Tibial nerve (tissue), 4 donors: ENCODE data around the gene TOR2A. TPM values are rescaled to one million over a fixed set of nuclear protein-coding genes. Genes with fewer than 3 reads are reported as not detected.
"Not testable (repeated sequence)": the region's sequence is repeated elsewhere in the genome, so short reads cannot be mapped to it uniquely, and the experiment has no call there.

ENCODE experiments used
- DNase-seq, 2 donors: peaks; one replicate each; pipeline ENCODE4 v3.0.0-alpha.2; 2019; ENCODE audit warnings: low spot score in 2 of 2
- H3K27ac ChIP-seq, 4 donors: fragments of 200-600 bp; sonication (generic) in 3 of 4; one replicate each; pipeline ENCODE4 v1.5.1; 2017 to 2019; ENCODE audit warnings: mild to moderate bottlenecking in 1 of 4
- H3K27me3 ChIP-seq, 2 donors: fragments of 200-600 bp; sonication (generic) in 1 of 2; one replicate each; pipeline versions ENCODE4 v1.5.1 to v1.6.0; 2017 to 2019
- H3K36me3 ChIP-seq, 3 donors: fragments of 200-600 bp; sonication (generic); one replicate each; pipeline ENCODE4 v1.5.1; 2018 to 2019
- H3K4me1 ChIP-seq, 4 donors: fragments of 200-600 bp; sonication (generic) in 3 of 4; one replicate each; pipeline ENCODE4 v1.5.1; 2017 to 2019
- H3K4me3 ChIP-seq, 4 donors: fragments of 200-600 bp; sonication (generic) in 3 of 4; one replicate each; pipeline ENCODE4 v1.5.1; 2017 to 2019; ENCODE audit warnings: mild to moderate bottlenecking in 1 of 4, moderate library complexity in 1 of 4
- H3K9me3 ChIP-seq, 4 donors: fragments of 200-600 bp; sonication (generic) in 3 of 4; one replicate each; pipeline ENCODE4 v1.5.1; 2017 to 2019
- CTCF ChIP-seq, 5 experiments: fragments of 200-600 bp in 3 of 5; fragments of 450-650 bp in 2 of 5; sonication (generic) in 3 of 5; IDR thresholded peaks; one replicate each; pipeline ENCODE4 v1.5.1; 2016 to 2019; ENCODE audit warnings: antibody characterized with exemption in 5 of 5, mild to moderate bottlenecking in 3 of 5, moderate library complexity in 2 of 5
- EP300 ChIP-seq, 2 donors: sonication (generic); formaldehyde crosslinking; IDR thresholded peaks; one replicate each; pipeline ENCODE4 v1.6.1; 2017; ENCODE audit warnings: antibody characterized with exemption in 2 of 2, mild to moderate bottlenecking in 1 of 2
- POLR2A ChIP-seq, 2 donors: fragments of 450-650 bp; IDR thresholded peaks; one replicate each; pipeline ENCODE4 v1.6.1; 2017; ENCODE audit warnings: antibody characterized with exemption in 2 of 2, mild to moderate bottlenecking in 2 of 2, moderate library complexity in 2 of 2
- WGBS, 2 donors: methylation state at CpG; one replicate each; pipeline ENCODE4 v1.1.5; 2018; 5-methylcytosine and 5-hydroxymethylcytosine counted together
- total RNA-seq, 4 donors: library from RNA; depleted of rRNA; stranded (reverse); fragments of >200 nt; gene quantifications; one replicate each; pipeline ENCODE4 v1.1.0, GENCODE V29; 2016

TOR2A gene
- total RNA-seq, 4 donors from 2014 or later: 13.3 to 15.3 (median 14.4) TPM

DNA sequence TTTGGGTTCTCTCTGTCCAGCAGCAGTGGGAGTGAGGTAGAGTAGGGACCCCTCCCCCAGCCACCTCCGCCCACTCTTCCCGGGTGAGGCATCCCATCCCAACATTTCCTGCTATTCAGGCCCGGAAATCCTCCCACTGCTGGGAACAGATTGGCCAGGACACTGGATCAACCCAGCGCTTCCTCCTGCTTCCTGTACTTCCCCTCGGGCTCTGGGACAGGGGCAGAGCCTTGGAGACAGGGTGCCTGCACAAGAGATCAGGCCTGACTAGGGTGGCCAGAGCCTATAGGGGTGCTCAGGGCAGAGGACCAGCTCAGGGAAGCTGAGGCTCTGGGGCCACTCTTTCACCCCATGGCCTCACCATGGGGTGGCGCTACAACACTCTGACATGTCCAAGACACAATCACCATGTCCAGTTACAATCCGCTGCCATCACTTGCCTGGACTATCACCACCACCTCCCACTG, 28.9 kb upstream of the TOR2A start:
- Histone ChIP-seq H3K36me3 (no peaks in the 10 kb centered on the region), H3K27ac (peak overlapping the region in 2 of 4 donors; percentile 2 to 59), H3K9me3 (no peaks in the 10 kb centered on the region), H3K4me3 (no peak overlapping the region), H3K27me3 (peaks cover 0 to 6% of the 10 kb centered on the region in 2 donors), H3K4me1 (peaks cover 0 to 43% (median 14%) of the 10 kb centered on the region in 4 donors)
- DNase-seq: no peak
- 31 to 41% methylated on average over 7 of the region's 7 CpGs for WGBS, 2 donors
- peak in 1 of 2 donors; percentile 64 for TF ChIP-seq EP300 (IDR thresholded peaks at IDR 0.05)
- TF ChIP-seq CTCF (IDR thresholded peaks at IDR 0.05): peak in 4 of 5 experiments; percentile 13 to 51 (median 34)
- no peak for TF ChIP-seq POLR2A (IDR thresholded peaks at IDR 0.05)

DNA sequence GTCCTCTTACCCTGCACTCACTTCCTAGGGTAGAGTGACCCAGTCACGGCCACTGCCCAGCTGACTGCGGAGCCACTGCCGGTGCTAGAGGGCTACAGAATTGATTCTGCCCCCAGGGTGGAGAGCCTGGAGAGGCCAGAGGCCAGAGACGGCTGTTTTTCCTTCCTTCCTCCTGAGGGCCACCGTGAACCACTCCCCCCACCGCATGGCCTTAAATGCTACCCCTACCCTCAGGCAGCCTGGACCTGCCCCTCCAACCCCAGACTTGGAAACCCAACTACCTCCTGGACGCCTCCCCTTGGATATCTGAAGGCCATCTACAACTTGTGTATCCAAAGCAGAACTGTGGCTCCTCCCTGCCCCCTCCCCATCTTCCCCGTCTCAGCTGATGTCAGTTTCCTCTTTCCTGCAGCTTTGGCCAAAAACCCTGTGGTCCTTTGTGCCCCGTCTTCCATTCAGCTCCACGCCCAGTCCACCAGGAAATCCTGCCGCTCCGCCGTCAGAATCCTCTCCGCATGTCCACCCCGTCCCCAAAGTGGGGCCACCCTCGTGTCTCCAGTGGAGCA, 27.1 kb upstream of the TOR2A start:
- Histone ChIP-seq H3K27ac (peak overlapping the region in 2 of 4 donors; percentile 16 to 59), H3K27me3 (peaks cover 0 to 15% of the 10 kb centered on the region in 2 donors), H3K9me3 (no peaks in the 10 kb centered on the region), H3K4me3 (no peak overlapping the region), H3K36me3 (no peaks in the 10 kb centered on the region), H3K4me1 (peaks cover 0 to 28% (median 2%) of the 10 kb centered on the region in 4 donors)
- TF ChIP-seq EP300 (IDR thresholded peaks at IDR 0.05) (no peak), CTCF (IDR thresholded peaks at IDR 0.05) (no peak), POLR2A (IDR thresholded peaks at IDR 0.05) (no peak)
- 36 to 44% methylated on average over 16 of the region's 16 CpGs for WGBS, 2 donors
- DNase-seq: peak in 1 of 2 donors; percentile 46

- peak overlapping the region in 2 of 4 donors; percentile 16 to 59 for H3K27ac ChIP-seq
- no peak for DNase-seq
- no peak for TF ChIP-seq EP300 (IDR thresholded peaks at IDR 0.05)
- TF ChIP-seq POLR2A (IDR thresholded peaks at IDR 0.05): no peak
- TF ChIP-seq CTCF (IDR thresholded peaks at IDR 0.05): no peak
- H3K4me1 ChIP-seq: peaks cover 0 to 23% (median 0%) of the 10 kb centered on the region in 4 donors
- WGBS, 2 donors: 58 to 70% methylated on average over 3 to 5 of the region's 5 CpGs
- no peaks in the 10 kb centered on the region for H3K36me3 ChIP-seq
- no peaks in the 10 kb centered on the region for H3K9me3 ChIP-seq
- no peak overlapping the region for H3K4me3 ChIP-seq
- H3K27me3 ChIP-seq: peaks cover 0 to 22% of the 10 kb centered on the region in 2 donors
Measured at GRCh38 chr9:127761491-127761956, 26.4 kb upstream of the TOR2A start.

DNA sequence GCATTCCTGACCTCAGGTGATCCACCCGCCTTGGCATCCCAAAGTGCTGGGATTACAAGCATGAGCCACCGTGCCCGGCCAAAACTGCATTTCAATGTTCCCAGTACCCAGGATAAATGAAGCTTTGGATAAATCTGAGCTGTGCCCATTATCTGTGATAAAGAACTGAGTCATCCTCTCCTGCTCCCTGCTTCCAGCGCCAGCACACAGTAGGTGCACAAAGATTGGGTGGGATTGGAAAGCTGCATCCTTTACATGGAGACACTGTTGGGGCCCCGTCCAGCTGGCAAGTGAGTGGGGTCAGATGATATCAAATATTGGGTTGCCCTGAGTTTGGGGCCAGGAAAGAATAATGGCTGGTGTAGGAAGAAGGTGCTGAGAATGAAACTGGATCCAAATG, 26.0 kb upstream of the TOR2A start:
- H3K4me3 ChIP-seq: no peak overlapping the region
- TF ChIP-seq CTCF (IDR thresholded peaks at IDR 0.05) (no peak), POLR2A (IDR thresholded peaks at IDR 0.05) (no peak), EP300 (IDR thresholded peaks at IDR 0.05) (no peak)
- H3K27ac ChIP-seq: no peak overlapping the region
- DNase-seq: no peak
- WGBS, 2 donors: 78 to 82% methylated on average over 5 of the region's 5 CpGs
- no peaks in the 10 kb centered on the region for H3K36me3 ChIP-seq
- no peaks in the 10 kb centered on the region for H3K9me3 ChIP-seq
- H3K27me3 ChIP-seq: peaks cover 0 to 27% of the 10 kb centered on the region in 2 donors
- H3K4me1 ChIP-seq: peaks cover 0 to 23% (median 0%) of the 10 kb centered on the region in 4 donors

DNA sequence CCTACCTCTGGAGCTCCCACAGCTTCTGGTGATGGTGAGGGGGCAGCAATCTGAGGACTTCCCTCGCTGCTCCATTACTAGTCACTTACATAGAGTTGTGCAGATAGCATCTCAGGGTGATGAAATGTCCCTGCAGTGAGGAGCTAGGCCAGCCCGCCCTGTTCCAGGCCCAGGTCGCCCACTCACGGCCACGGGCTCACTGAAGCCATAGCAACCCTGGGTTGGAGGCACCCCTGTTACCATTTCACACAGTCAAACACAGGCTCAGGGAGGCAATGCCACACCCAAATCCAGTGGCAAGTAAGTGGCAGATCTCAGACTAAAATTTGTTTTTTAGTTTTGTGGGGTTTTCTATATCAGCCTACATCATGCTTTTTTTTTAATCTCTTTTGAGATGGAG, 23.7 kb upstream of the TOR2A start:
- Histone ChIP-seq H3K27ac (no peak overlapping the region), H3K4me3 (no peak overlapping the region), H3K4me1 (peaks cover 0 to 34% (median 0%) of the 10 kb centered on the region in 4 donors), H3K9me3 (no peaks in the 10 kb centered on the region), H3K36me3 (no peaks in the 10 kb centered on the region), H3K27me3 (peaks cover 0 to 47% of the 10 kb centered on the region in 2 donors)
- WGBS, 2 donors: 90 to 91% methylated on average over 5 of the region's 5 CpGs
- DNase-seq: no peak
- TF ChIP-seq POLR2A (IDR thresholded peaks at IDR 0.05) (no peak), CTCF (IDR thresholded peaks at IDR 0.05) (no peak), EP300 (IDR thresholded peaks at IDR 0.05) (no peak)

DNA sequence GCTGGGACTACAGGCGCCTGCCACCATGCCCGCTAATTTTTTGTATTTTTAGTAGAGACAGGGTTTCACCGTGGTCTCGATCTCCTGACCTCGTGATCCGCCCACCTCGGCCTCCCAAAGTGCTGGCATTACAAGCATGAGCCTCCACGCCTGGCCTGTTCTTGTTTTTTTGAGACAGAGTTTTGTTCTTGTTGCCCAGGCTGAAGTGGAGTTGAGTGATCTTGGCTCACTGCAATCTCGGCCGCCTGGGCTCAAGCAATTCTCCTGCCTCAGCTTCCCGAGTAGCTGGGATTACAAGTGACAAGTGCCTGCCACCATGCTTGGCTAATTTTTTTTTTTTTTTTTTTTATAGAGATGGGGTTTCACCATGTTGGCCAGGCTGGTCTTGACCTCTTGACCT, 21.7 kb upstream of the TOR2A start:
- 77 to 79% methylated on average over 11 of the region's 11 CpGs for WGBS, 2 donors
- peaks cover 0 to 51% of the 10 kb centered on the region in 2 donors for H3K27me3 ChIP-seq

More for the DNA sequence above, 21.7 kb upstream of the TOR2A start:
- H3K9me3 ChIP-seq, H3K27ac ChIP-seq, H3K4me3 ChIP-seq, H3K36me3 ChIP-seq, DNase-seq: not testable (repeated sequence)
- peaks cover 0 to 25% (median 0%) of the 10 kb centered on the region in 4 donors for H3K4me1 ChIP-seq
